Mesenchymal stem cell (in vitro differentiated cells and primary cell): ENCODE measurements around the gene TRAK2.
A peak's percentile ranks its signal among the peaks of the same experiment; 100 is the strongest.

Experiments
- DNase-seq: peaks from one replicate; pipeline ENCODE4 v3.0.0-alpha.2; 2013
- H2AFZ ChIP-seq: one replicate; pipeline ENCODE4 v1.6.1; 2013; ENCODE audit warnings: low read depth, mild to moderate bottlenecking, control low read depth, inconsistent platforms, low read length, moderate library complexity
- H2AK5ac ChIP-seq: 2 replicates; pipeline ENCODE4 v1.6.1; 2013; ENCODE audit warnings: low read length, moderate library complexity, mild to moderate bottlenecking, inconsistent platforms; ENCODE audit not compliant: severe bottlenecking
- H2BK120ac ChIP-seq: one replicate; pipeline ENCODE4 v1.6.1; 2013; ENCODE audit warnings: low read depth, mild to moderate bottlenecking, inconsistent platforms, low read length, moderate library complexity
- H2BK12ac ChIP-seq, 2 experiments: one replicate each; pipeline ENCODE4 v1.6.1; 2013; ENCODE audit warnings: inconsistent platforms in 2 of 2, low read length in 2 of 2, mild to moderate bottlenecking in 2 of 2, moderate library complexity in 2 of 2, control low read depth in 1 of 2
- H2BK15ac ChIP-seq: one replicate; pipeline ENCODE4 v1.6.1; 2013; ENCODE audit warnings: mild to moderate bottlenecking, low read depth, inconsistent platforms; ENCODE audit not compliant: poor library complexity, severe bottlenecking
- H2BK5ac ChIP-seq: 2 replicates; pipeline ENCODE4 v1.6.1; 2013; ENCODE audit warnings: low read depth, mild to moderate bottlenecking, low read length, control low read depth, inconsistent platforms; ENCODE audit not compliant: poor library complexity, severe bottlenecking
- H3K14ac ChIP-seq, 2 experiments: one replicate each; pipeline ENCODE4 v1.6.1; 2013; ENCODE audit warnings: inconsistent platforms in 2 of 2, low read length in 2 of 2, control low read depth in 1 of 2, mild to moderate bottlenecking in 1 of 2, moderate library complexity in 1 of 2
- H3K18ac ChIP-seq, 2 experiments: one replicate each; pipeline ENCODE4 v1.6.1; 2013; ENCODE audit warnings: inconsistent platforms in 2 of 2, low read length in 2 of 2, control low read depth in 1 of 2, low read depth in 1 of 2, mild to moderate bottlenecking in 1 of 2
- H3K23ac ChIP-seq, 2 experiments: one replicate each; pipeline ENCODE4 v1.6.1; 2013; ENCODE audit warnings: inconsistent platforms in 2 of 2, low read length in 2 of 2, mild to moderate bottlenecking in 2 of 2, moderate library complexity in 2 of 2, control low read depth in 1 of 2
- H3K27ac ChIP-seq: 2 replicates; pipeline ENCODE4 v1.5.1; 2013; ENCODE audit warnings: mild to moderate bottlenecking, moderate library complexity, low read length, control low read depth, inconsistent platforms; ENCODE audit not compliant: poor library complexity, severe bottlenecking
- H3K27me3 ChIP-seq, 2 experiments: 2 replicates each; pipeline versions ENCODE4 v1.6.1 to v1.7.0; 2013; ENCODE audit warnings: low read length in 2 of 2, mild to moderate bottlenecking in 2 of 2, moderate library complexity in 2 of 2, control low read depth in 1 of 2, inconsistent platforms in 1 of 2; ENCODE audit not compliant: control insufficient read depth in 1 of 2, insufficient read depth in 1 of 2
- H3K36me3 ChIP-seq, 2 experiments: 2 replicates each; pipeline versions ENCODE4 v1.6.1 to v1.7.0; 2013; ENCODE audit warnings: low read length in 2 of 2, control low read depth in 1 of 2, inconsistent platforms in 1 of 2, low read depth in 1 of 2, mild to moderate bottlenecking in 1 of 2; ENCODE audit not compliant: insufficient read depth in 2 of 2, control insufficient read depth in 1 of 2
- H3K4ac ChIP-seq, 2 experiments: one replicate each; pipeline ENCODE4 v1.6.1; 2013; ENCODE audit warnings: inconsistent platforms in 2 of 2, low read length in 2 of 2, mild to moderate bottlenecking in 2 of 2, moderate library complexity in 2 of 2, control low read depth in 1 of 2, low read depth in 1 of 2
- H3K4me1 ChIP-seq: 2 replicates; pipeline ENCODE4 v1.6.1; 2013; ENCODE audit warnings: low read depth, low read length, control low read depth; ENCODE audit not compliant: control insufficient read depth, insufficient read depth
- H3K4me2 ChIP-seq: 2 replicates; pipeline ENCODE4 v1.6.1; 2013; ENCODE audit warnings: low read length, mild to moderate bottlenecking, inconsistent platforms; ENCODE audit not compliant: poor library complexity, severe bottlenecking
- H3K4me3 ChIP-seq, 2 experiments: 2 replicates each; pipeline versions ENCODE4 v1.5.1 to v1.7.0; 2013; ENCODE audit warnings: low read length in 2 of 2, mild to moderate bottlenecking in 2 of 2, control low read depth in 1 of 2, low read depth in 1 of 2; ENCODE audit not compliant: insufficient read depth in 1 of 2
- H3K79me1 ChIP-seq: replicated peaks from 2 replicates; pipeline ENCODE4 v1.6.1; 2013; ENCODE audit warnings: mild to moderate bottlenecking, control low read depth, low read length, inconsistent platforms; ENCODE audit not compliant: poor library complexity, severe bottlenecking
- H3K9ac ChIP-seq: 2 replicates; pipeline ENCODE4 v1.7.0; 2013; ENCODE audit warnings: mild to moderate bottlenecking, low read length, moderate library complexity
- H3K9me3 ChIP-seq: 2 replicates; pipeline ENCODE4 v1.7.0; 2013; ENCODE audit warnings: mild to moderate bottlenecking, low read length; ENCODE audit not compliant: control insufficient read depth
- H4K8ac ChIP-seq: one replicate; pipeline ENCODE4 v1.6.1; 2013; ENCODE audit warnings: inconsistent platforms, mild to moderate bottlenecking, low read length, moderate library complexity
- H4K91ac ChIP-seq: one replicate; pipeline ENCODE4 v1.6.1; 2013; ENCODE audit warnings: mild to moderate bottlenecking, low read length, inconsistent platforms
- WGBS: methylation state at CpG from one replicate; pipeline ENCODE4 v1.1.7; 2013; ENCODE audit warnings: mixed read lengths; 5-methylcytosine and 5-hydroxymethylcytosine counted together

TRAK2 gene

DNA sequence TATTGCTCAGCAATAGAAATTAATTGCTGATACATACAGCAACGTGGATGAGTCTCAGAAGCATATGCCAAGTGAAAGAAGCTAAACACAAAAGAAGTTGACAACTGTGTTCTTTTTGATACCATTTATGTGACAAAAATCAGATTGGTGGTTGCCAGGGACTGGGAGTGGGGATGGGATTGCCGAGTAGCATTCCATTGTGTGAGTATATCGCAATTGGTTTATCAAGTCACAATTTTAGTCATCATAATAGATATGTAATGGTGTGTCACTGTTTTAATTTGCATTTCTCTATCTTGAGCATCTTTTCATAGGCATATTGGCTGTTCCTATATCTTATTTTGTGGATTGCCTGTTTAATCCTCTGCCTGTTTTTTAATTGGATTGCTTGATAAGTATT lies 21.2 kb upstream of the TRAK2 start:
- Histone ChIP-seq H2AK5ac (no peak overlapping the region), H3K9me3 (no peaks in the 10 kb centered on the region), H4K8ac (no peak overlapping the region), H2BK12ac (no peak overlapping the region), H3K14ac (no peak overlapping the region), H3K27ac (no peak overlapping the region), H2BK15ac (no peak overlapping the region), H3K18ac (no peak overlapping the region), H3K36me3 (peaks cover 2 to 81% of the 10 kb centered on the region in 2 experiments), H3K4ac (no peak overlapping the region), H3K79me1 (peaks cover 5% of the 10 kb centered on the region), H3K9ac (peak overlapping the region; percentile 45), H3K27me3 (no peaks in the 10 kb centered on the region), H4K91ac (no peak overlapping the region), H2BK120ac (no peak overlapping the region), H3K4me2 (no peak overlapping the region), H2AFZ (no peak overlapping the region), H3K4me1 (no peaks in the 10 kb centered on the region), H3K4me3 (peak overlapping the region in 1 of 2 experiments; percentile 31), H3K23ac (no peak overlapping the region), H2BK5ac (no peak overlapping the region)
- DNase-seq: no peak
- 100% methylated on average over 1 of the region's 3 CpGs for WGBS

DNA sequence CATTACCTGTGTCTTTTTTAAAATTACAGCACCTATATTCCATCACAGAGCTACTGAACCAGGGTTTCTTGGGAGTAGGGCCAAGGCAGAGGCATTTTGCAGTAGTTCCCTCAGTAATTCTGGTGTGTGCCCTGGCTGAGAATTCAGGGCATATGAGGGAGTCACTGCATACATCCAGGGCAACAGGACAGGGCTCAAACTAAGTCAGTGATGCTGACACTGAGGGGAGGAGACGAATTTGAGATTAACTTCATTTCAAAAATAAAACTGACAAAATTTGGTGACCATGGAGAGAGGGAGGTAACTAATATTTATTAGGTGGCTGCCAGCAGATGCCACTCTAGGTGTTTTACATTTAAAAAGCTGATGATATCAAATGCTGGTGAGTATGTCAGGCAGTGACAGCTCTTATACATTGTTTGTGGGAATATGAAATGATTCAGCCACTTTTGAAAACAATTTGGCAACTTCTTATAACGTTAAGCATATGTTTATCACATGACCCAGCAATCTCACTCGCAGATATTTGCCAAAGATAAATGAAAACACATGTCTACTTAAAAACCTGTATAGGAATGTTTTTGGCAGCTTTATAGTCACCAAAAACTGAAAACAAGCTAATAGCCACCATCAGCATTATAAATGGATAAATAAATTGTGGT lies 20.6 kb upstream of the TRAK2 start:
- peak overlapping the region in 1 of 2 experiments; percentile 31 for H3K4me3 ChIP-seq
- H4K8ac ChIP-seq: no peak overlapping the region
- H4K91ac ChIP-seq: no peak overlapping the region
- H3K9me3 ChIP-seq: no peaks in the 10 kb centered on the region
- H2BK15ac ChIP-seq: no peak overlapping the region
- no peak overlapping the region for H3K27ac ChIP-seq
- peaks cover 1% of the 10 kb centered on the region for H3K4me1 ChIP-seq
- H3K4ac ChIP-seq: no peak overlapping the region
- H2AK5ac ChIP-seq: no peak overlapping the region
- H3K36me3 ChIP-seq: peaks cover 2 to 83% of the 10 kb centered on the region in 2 experiments
- no peak overlapping the region for H2BK12ac ChIP-seq
- H2BK5ac ChIP-seq: no peak overlapping the region
- 67% methylated on average over 1 of the region's 3 CpGs for WGBS
- peak overlapping the region; percentile 45 for H3K9ac ChIP-seq
- H3K79me1 ChIP-seq: peaks cover 6% of the 10 kb centered on the region
- no peak overlapping the region for H3K18ac ChIP-seq
- no peak overlapping the region for H3K14ac ChIP-seq
- DNase-seq: no peak
- H2AFZ ChIP-seq: no peak overlapping the region
- H3K4me2 ChIP-seq: no peak overlapping the region
- no peak overlapping the region for H3K23ac ChIP-seq
- H2BK120ac ChIP-seq: no peak overlapping the region
- no peaks in the 10 kb centered on the region for H3K27me3 ChIP-seq

- H2BK15ac ChIP-seq: no peak overlapping the region
- no peak for DNase-seq
- H2AK5ac ChIP-seq: peak overlapping the region; percentile 56
- no peak overlapping the region for H4K8ac ChIP-seq
- 65% methylated on average over 7 of the region's 9 CpGs for WGBS
- no peak overlapping the region for H3K4ac ChIP-seq
- no peak overlapping the region for H3K4me2 ChIP-seq
- no peak overlapping the region for H2BK12ac ChIP-seq
- no peak overlapping the region for H3K23ac ChIP-seq
- H3K14ac ChIP-seq: peak overlapping the region in 1 of 2 experiments; percentile 22
- H3K4me3 ChIP-seq: no peak overlapping the region
- H3K79me1 ChIP-seq: peaks cover 6% of the 10 kb centered on the region
- no peak overlapping the region for H4K91ac ChIP-seq
- H3K4me1 ChIP-seq: peaks cover 1% of the 10 kb centered on the region
- no peaks in the 10 kb centered on the region for H3K27me3 ChIP-seq
- H3K27ac ChIP-seq: no peak overlapping the region
- no peak overlapping the region for H2AFZ ChIP-seq
- peak overlapping the region; percentile 45 for H3K9ac ChIP-seq
- H3K9me3 ChIP-seq: no peaks in the 10 kb centered on the region
- peaks cover 2 to 77% of the 10 kb centered on the region in 2 experiments for H3K36me3 ChIP-seq
- H2BK5ac ChIP-seq: no peak overlapping the region
- no peak overlapping the region for H3K18ac ChIP-seq
- no peak overlapping the region for H2BK120ac ChIP-seq
Observed at GRCh38 chr2:201470821-201471731, 19.8 kb upstream of the TRAK2 start.

DNA sequence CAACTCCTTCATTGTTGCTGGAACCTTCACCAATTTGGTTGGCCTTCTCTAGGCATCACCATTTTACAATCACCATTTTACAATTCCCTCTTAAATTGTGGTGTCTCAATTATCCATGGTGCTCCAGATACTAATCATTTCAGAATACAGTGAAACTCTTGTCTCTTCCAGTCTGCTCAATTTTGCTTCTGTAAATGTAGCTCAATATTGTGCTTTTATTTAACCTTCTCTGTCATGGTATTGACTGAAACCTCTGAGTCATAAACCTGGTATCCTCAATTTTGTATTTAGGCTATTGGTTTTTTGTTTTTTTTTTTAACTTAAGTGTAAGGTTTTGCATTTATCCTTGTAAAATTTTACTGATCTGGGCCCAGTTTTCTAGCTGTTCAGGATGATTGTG lies 16.4 kb upstream of the TRAK2 start:
- peaks cover 9% of the 10 kb centered on the region for H3K79me1 ChIP-seq
- H2AK5ac ChIP-seq: no peak overlapping the region

More for the DNA sequence above, 16.4 kb upstream of the TRAK2 start:
- H3K4me3 ChIP-seq: no peak overlapping the region
- H3K4me2 ChIP-seq: no peak overlapping the region
- no peak overlapping the region for H4K91ac ChIP-seq
- H2AFZ ChIP-seq: no peak overlapping the region
- no peak overlapping the region for H2BK5ac ChIP-seq
- peaks cover 14% of the 10 kb centered on the region for H3K4me1 ChIP-seq
- no peak overlapping the region for H3K9ac ChIP-seq
- no peaks in the 10 kb centered on the region for H3K9me3 ChIP-seq
- H2BK12ac ChIP-seq: no peak overlapping the region
- H3K4ac ChIP-seq: no peak overlapping the region
- peaks cover 13 to 67% of the 10 kb centered on the region in 2 experiments for H3K36me3 ChIP-seq
- no peak overlapping the region for H2BK120ac ChIP-seq
- no peak overlapping the region for H3K23ac ChIP-seq
- DNase-seq: no peak
- no peak overlapping the region for H3K14ac ChIP-seq
- no peaks in the 10 kb centered on the region for H3K27me3 ChIP-seq
- H2BK15ac ChIP-seq: no peak overlapping the region
- H4K8ac ChIP-seq: no peak overlapping the region
- no peak overlapping the region for H3K18ac ChIP-seq
- no peak overlapping the region for H3K27ac ChIP-seq
